EH (cell line): ENCODE data around the gene MEF2C.

Experiments
- DNase-seq: peaks from one replicate; pipeline ENCODE4 v3.0.0-alpha.2; 2015; ENCODE audit warnings: low read depth

MEF2C gene

DNA sequence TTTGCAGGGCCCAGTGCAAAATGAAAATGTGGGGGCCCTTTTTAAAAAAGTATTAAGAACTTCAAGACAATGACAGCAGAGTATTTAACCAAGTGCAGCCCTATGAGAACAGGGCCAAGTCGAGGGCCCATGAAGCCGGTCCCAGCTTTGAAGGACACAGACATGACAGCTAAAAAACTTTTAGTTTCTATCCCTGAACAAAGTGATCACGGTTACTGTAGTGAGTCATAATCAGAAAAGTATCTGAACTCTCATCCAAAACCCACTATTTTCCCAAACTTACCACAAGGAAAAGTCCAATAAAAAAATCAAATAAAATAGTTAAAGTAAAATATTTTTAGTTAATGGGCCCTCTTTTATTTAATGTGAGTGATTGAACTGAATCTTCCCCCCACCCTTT, 126.0 kb downstream of the MEF2C start:
- no peak for DNase-seq

DNA sequence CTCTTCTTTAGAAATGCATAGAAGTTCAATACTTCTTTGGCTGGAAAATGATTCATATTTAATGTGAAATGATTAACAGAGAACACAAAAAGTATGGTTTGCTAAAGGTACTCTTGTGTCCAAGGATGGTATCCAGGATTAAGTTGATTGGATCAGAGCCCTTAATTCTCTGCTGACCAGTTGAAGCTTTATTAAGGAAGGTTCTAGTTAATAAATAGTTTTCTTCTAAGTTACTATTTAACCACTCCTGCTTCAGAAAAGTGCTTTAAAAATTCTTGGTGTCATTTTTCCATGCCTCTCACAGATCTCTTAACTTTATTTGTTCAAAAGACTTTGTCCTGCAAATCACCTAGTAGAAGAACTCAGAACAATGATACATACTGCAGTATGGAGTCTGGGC, 134.3 kb downstream of the MEF2C start:
- no peak for DNase-seq

DNA sequence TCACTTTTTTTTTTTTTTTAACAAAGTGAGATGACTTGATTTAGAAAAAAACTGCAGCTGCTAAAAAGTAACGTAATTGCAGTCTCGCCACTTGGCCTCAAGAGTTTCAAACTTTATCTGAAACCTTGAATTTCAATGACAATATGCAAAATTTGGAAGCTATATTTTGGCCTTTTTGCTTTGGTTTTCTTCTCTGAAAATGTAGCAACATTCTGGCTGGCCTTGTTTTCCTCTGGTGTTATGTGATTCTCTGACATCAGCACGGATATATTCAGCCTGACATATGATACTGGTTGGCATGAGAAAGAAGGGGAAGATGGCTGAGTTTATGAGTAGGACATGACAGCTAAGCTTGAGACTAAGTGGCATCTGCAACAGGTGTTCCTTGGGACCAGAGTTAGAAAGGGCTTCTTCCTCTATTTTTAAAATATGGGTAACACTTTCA, 136.5 kb downstream of the MEF2C start:
- DNase-seq: no peak

DNA sequence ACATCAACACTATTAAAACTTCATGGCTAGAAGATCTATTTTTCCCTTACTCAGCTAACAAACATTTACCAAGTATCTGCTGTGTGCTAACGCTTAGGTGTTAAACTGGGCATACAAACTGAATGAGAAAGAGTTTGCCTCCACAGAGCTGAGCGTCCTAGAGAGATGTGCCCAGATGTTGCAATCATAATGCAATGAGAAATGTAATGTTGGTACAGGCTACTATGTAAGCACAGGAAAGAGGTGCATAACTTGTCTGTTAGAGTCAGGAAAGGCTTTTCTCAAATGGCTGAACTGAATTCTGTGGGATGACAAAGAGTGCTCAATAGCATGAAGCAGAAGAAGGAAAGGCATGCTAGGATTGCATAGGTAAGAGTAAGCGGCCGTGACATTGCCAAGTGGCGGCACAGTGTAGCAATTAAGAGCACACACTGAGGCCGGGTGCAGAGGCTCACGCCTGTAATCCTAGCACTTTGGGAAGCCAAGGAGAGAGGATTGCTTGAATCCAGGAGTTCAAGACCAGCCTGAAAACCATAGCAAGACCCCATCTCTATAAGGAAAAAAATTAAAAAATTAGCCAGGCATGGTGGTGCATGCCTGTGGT, 137.8 kb downstream of the MEF2C start:
- DNase-seq: no peak

DNA sequence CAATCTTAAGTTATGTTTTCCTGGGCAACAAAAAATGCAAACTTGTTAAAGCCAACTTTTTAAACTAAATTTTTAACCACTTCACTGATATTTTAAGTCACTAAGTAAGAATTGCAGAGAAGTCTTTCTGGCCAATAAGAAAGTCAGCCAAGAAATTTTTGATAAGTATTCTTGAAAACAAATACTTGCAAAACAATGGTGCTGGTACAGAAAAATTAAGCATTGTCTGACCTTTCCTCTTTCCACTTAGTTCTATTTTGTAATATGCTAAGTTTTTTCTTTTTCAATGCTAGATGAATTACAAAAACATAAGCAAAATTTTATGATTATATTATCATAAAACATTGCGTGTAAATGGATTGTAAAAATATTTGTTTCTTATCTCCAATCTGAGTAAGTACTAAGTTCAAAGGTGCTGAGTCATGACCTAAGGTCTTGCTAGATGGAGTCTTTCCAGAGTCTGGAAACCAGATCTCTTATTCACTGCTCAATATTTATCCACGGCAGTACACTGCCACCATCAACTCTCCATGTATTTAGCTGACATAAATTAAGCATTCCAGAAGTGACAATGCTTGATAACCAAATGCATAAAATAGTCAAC, 139.7 kb downstream of the MEF2C start:
- DNase-seq: peak; percentile 6

DNA sequence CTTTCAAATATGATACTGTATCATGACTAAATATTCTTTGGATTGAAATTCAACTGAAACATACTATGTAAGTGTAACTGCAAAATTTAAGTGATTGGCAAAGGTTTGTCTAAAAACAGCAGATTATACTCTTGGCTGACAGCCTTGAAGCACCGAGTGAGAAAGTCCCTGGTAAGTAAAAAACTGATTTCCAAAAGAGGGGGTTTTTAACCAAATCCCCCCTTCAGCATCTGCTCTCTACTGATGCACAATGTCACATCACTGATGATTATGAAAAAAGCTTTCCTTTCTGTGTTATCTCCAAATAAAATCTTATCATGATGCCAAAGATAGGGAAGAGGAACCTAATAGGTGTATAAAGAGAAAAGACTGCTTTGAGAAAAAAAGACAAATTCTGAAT, 141.0 kb downstream of the MEF2C start:
- DNase-seq: no peak

DNA sequence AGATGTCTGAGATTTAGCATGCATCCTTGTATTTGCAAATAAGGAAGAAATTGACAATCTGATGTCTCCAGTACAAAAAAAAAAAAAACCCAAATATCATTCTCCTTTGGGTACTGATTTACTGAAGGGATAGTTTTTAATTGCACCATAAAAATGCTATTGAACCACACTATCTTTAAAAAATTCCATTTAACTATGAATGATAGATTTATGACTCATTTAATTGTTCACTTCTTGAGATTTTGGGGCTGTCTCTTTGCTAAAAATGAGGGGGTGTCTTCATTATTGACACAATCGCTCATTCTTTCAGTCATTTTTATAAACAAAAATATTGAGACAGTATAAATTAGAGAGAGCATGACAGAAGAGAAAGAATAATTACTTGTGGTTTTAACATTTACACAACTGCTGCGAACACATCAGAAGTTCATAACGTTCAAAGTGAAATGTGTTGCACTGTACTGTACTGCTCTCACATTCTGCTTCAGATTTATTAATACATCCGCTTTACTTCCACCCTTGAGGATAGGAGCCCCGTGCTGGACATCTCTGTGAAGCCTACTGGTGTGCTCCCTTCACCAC, 142.3 kb downstream of the MEF2C start:
- DNase-seq: no peak

DNA sequence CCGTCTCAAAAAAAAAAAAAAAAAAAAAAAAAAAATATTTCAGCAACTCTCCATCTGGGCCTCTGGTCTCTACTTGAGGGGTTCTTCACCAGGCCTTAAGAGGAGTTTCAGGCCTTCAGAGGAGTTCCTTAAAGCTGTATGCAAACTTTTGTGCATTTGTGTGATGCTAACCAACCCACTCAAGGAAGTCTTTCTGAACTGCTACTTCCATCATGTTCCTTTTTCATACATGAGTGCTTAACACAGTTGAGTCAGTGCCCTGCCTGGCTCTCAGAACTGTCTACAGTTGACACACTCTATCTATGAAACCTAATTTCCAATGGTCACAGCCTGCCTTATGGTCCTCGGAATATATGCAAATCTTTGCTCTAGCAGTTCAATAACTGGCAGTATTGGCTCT, 146.5 kb downstream of the MEF2C start:
- no peak for DNase-seq

DNA sequence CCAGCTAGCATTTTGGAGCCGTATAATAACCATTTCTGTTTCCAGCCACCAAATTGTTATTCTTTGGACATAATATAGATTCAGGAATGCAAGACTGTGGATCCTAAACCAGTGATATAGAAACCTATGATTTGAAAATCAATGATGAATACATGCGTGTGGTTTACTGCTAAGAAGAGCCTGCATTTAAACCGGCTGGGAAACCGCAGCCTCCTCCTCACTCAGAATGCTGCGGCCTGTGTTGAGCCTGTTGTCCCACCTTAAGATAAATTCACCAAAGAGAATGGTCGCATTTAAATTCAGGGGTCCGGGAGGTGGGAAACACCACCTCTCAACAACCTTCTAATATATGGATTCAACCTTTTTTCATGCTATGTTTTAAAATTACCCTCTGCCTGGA, 148.0 kb downstream of the MEF2C start:
- DNase-seq: no peak

DNA sequence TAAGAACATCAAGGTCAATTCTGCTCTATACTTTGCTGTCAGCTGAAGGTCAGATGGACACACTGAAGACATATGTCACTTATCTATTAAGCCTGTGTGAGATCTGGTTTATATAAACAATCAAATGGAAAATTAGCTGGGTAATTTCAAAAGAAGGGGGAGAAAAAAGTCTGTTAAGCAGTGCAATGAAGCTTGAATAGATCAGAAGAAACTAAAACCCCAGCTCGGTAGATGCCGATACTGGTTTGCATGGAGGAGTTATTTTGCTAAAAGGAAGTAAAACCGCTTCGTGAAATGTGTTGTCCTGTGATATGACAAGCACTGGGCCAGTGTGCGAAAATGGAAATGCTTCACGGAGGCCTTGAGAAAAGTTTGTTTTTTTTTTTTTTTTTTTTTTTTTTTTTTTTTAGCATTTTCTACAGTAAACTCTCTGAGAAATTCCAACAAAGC, 148.8 kb downstream of the MEF2C start:
- DNase-seq: no peak

DNA sequence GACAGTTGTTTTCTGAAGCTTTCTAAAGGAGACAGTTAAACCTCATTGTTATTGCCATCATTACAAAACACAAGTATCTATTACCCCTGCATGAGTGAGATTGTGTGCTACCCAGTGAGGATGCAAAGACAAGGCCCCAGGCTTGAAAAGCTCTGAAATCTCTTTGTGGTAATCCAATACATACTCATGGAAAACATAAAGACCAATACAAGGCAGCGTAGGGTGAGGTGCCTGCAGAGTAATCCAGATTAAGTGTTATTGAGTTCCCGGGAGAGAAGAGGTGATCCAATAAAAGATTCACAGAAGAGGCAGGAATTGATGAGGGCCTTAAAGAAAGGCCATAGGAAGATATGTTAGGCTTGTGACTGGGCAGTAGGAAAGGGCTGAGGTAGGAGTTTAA, 150.1 kb downstream of the MEF2C start:
- no peak for DNase-seq

DNA sequence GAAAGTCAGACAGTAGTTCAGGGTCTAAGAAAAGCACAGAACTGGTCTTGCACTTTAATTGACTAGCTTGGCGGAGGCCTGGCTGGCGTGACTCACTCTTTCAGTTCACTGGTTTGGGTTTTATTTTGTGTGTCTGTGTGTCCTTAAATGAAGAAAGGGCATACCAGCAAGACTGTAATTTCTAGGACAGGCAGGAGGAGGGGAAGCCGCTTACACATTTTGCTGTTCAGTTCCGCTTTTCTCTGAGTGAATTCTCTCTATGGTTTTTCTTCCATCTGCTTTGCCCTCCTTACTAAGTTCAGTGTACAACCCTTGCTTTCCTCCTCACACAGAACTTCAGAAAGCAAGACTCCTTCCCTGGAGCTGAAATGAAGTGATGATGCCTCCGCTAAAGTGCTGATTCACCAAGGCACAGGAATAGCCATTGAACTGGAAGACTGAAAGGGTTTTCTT, 150.8 kb downstream of the MEF2C start:
- DNase-seq: peak; percentile 16

DNA sequence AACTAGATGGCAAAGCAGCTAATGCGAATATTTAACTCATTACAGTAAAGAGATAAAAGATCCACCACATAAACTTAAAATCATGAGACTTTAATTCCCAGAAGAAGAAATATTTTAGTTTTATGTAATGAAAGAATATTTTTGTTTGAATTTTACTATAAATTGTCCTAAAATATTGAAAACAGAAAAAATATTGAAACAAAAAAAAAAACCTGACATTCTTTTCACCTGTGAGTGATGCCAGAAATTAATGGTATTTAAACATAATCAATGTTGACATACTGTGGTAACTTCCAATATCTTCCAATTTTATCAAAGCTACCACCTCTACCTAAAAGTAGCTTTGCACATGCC, 153.2 kb downstream of the MEF2C start:
- no peak for DNase-seq

DNA sequence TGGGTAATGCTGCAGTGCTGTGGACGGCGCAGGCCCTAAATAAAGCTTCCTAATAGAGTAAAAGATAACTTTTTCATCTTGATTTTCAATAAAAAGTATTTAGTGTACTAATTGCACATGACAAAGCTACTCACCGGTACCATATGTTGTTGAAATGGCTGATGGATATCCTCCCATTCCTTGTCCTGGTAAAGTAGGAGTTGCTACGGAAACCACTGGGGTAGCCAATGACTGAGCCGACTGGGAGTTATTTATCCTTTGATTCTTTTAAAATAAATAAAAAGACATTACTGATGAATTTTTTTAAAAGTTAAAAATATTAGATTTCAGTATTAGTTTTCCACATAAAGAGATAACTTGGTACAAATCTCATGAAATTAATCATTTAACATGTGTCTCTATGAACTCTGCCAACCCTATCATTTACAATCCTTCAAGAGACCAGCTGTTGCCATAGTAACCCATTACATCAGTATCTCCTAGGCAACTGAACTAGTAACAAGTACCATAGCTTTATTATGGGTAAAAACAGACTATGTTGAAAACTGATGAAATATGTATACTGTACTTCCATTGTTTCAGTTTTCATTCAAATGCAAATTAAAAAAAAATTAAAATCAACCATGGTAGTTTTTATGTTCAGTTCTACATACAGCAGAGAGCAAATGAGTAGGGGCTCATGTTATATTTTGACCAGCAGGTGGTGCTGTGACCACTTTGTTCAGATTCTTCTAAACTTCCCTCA, 153.7 kb downstream of the MEF2C start:
- peak; percentile 78 for DNase-seq

DNA sequence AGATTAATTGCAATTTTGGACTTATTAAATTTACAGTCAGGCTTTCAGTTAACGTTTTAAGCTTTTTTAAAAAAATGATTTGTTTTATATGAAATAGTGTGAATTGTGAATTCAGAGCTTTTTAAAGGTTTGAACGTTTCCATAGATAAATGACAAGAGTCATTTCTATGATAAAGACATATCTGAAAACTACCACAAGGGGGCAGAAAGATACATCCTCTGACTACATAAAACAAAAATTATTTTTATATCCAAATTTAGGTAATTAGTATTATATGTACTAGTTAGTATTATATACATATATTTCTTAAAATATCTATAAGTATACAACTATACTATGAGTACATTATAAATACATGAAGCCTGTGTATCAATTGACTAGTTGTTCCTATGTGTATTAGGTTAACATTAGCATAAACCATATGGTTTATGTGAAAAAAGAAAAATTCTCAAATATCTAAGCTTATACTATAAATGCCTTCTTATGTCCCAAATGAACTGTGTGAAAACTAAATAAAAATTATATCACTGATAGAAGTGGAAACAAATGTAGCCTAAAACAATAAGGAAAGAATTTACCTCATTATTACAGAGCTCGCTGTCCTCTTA, 155.2 kb downstream of the MEF2C start:
- DNase-seq: peak; percentile 38

DNA sequence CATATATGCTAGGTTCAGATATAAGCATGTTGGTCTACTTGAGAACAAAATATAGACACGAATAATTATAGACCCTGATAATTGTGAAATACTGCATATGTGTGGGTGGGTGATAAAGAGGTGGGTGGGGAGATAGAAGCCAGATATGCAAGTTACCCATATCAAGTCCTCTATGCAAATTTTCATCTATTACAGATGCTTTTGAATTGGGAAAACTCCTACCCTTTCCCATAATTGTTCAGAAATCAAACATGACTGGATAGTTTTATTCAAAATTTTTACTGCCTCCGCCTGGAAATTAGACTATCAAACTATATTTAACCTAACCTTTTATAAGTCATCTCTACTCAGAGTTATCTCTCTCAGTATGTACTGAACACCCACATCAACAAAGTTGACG, 157.5 kb downstream of the MEF2C start:
- no peak for DNase-seq

DNA sequence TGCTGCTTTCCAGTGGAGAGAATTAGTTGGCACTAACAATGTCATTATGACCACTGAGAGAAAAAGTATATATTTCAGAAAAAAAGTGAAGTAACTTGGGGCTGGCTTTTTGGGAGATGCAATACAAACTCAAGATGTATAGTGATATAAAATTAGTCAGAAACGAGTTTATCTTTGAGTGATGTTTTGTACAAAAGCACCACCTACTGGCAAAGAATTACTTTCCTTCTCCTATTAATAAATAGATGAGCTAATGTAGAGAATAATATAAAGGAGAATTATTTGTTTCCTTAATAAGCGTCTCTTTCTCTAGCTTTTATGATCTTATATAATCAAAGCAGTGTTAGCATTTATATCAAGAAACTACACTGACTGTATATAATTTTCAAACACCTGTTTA, 158.8 kb downstream of the MEF2C start:
- peak; percentile 28 for DNase-seq

DNA sequence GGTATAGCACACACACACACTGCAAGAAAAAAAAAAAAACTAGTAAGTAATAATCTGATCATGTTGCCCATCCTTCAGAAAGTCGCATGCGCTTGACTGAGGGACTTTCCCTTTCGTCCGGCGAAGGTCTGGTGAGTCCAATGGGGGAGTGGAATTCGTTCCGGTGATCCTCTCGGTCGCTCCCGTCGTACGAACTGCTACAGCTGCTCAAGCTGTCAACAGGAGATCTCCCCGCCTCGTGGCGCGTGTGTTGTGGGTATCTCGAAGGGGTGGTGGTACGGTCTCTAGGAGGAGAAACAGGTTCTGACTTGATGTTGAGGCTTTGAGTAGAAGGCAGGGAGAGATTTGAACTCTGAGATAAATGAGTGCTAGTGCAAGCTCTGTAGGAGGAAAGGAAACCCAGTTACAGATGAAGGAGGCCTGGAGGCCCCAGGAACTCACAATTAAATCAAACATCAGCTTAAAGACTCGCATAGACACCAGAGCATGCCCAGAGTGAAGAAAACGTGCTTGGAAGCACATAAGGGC, 160.4 kb downstream of the MEF2C start:
- DNase-seq: no peak

DNA sequence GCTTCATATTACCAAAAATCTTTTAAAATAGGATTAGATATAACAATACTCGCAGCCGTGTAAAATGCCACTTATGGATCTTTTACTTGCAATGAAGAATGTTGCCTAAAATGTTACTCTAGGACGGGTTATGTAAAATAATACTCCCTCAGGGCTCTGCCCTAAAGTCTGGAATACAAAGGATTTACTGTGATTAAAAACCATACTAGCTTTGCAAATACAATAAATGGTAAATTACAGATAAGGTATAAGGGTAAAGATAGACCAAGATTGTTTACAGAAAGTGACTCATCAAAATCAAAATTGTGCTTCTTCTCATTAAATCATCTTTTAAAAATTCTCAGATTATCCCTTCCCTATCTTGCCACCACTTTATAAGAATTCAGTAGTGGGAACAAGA, 163.6 kb downstream of the MEF2C start:
- DNase-seq: no peak

DNA sequence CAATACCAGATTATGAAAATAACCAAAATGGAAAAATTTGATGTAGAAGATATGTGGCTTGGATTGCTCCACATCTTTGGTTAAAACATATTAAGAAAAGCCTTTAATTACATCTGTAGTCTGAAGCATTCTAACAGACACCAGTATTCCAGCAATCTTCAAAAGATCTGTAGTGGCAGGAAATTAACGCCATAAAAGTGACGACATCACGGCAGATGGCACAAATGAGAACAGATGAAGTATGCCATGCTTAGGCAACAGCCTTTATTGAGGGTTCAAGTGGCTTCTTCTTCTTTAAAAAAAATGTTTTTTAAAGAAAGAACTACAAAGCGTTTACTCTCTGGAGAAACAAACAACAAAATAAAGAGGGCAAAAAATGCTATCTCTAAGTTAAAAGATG, 164.2 kb downstream of the MEF2C start:
- no peak for DNase-seq

DNA sequence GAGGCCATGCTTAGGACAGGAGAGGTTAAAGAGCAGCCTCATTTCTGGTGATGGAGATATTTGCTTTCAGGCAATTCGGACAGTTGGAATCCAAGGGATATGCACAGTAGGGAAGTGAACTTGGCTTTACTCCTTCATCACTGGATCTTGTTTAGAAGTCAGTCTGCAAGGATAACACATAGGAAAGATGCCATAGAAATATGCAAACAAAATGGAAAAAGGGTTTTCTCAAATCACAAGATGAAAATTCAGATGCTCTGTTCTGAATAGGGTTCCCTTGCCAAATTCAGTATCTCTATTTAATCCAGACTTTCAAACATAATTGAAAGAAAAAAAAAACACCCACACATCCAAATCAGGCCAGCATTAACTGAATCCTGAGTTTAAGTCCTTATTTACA, 166.9 kb downstream of the MEF2C start:
- no peak for DNase-seq

DNA sequence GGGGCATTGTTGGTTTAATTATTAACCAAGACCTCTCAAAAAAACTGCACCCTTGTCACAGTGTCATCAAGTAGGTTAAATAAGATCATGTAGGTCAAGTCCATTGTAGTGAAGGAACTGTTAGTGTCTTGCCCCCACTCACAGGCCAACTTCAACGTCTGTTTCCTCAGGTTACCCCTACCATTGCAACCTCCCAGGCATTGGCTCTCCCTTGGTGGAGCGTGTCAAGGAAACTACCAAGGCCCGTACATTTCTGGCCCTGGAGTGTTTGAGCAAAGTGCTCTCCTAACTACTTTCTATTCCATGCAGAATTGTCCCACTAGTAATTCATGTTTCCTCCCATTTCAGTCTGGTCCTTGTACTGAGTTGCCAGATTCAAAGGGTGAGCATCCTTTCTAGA, 167.5 kb downstream of the MEF2C start:
- DNase-seq: no peak

DNA sequence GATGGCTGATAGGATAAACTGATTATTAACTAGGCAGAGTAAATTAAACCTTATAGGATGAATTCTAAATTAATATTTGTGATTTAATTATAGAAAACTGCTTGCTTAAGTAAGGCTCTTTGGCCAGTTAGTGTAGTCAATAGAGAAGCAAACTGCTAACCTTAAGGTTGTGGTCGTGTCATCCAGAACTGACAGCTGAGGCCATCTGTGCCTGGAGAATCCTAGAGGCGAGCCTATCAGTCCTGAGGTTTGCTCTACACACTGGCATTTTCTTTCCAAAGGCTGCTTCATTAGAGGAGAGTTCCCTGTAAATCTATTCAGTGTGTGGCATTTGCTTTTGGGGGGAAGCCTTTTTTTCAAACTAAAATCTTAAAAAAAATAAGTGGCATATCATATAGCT, 169.2 kb downstream of the MEF2C start:
- no peak for DNase-seq
